ENCODE data around the gene COMMD3. TPM values are rescaled to one million over a fixed set of nuclear protein-coding genes. Genes with fewer than 3 reads are reported as not detected.
"Not testable (repeated sequence)": the region's sequence is repeated elsewhere in the genome, so short reads cannot be mapped to it uniquely, and the experiment has no call there.

COMMD3 gene
- total RNA-seq, 1 donor, result 53.9 TPM

- no peaks in the 10 kb centered on the region for H3K9me3 ChIP-seq (ENCODE audit: low read depth, low read length)
- peaks cover 73% of the 10 kb centered on the region for H3K27me3 ChIP-seq (ENCODE audit: insufficient read depth, low read length)
- TF ChIP-seq CTCF (IDR thresholded peaks at IDR 0.05; ENCODE audit: extremely low read depth, low read depth, low read length), result no peak
- H3K36me3 ChIP-seq (ENCODE audit: insufficient read depth, low read length), result no peaks in the 10 kb centered on the region
- no peak overlapping the region for H2AFZ ChIP-seq (ENCODE audit: low read length)
- peaks cover 4% of the 10 kb centered on the region for H3K4me1 ChIP-seq (ENCODE audit: insufficient read depth, low read length)
- H4K20me1 ChIP-seq (ENCODE audit: insufficient read depth, low read length), result no peaks in the 10 kb centered on the region
- H3K27ac ChIP-seq (ENCODE audit: low read depth, low read length), result no peak overlapping the region
- no peak overlapping the region for H3K4me2 ChIP-seq (ENCODE audit: insufficient read depth, low read length)
- H3K79me2 ChIP-seq (ENCODE audit: insufficient read depth, low read length), result no peaks in the 10 kb centered on the region
- no peak for DNase-seq (ENCODE audit: insufficient read length, low spot score, missing footprints)
- no peak overlapping the region for H3K4me3 ChIP-seq (ENCODE audit: insufficient read depth, low read length)
Measured at GRCh38 chr10:22346096-22346661, 30.0 kb downstream of the COMMD3 start.

- no peak overlapping the region for H3K4me3 ChIP-seq (ENCODE audit: insufficient read depth, low read length)
- no peaks in the 10 kb centered on the region for H3K4me1 ChIP-seq (ENCODE audit: insufficient read depth, low read length)
- H3K27ac ChIP-seq (ENCODE audit: low read depth, low read length), result no peak overlapping the region
- peaks cover 45% of the 10 kb centered on the region for H3K27me3 ChIP-seq (ENCODE audit: insufficient read depth, low read length)
- H3K79me2 ChIP-seq (ENCODE audit: insufficient read depth, low read length), result no peaks in the 10 kb centered on the region
- H4K20me1 ChIP-seq (ENCODE audit: insufficient read depth, low read length), result no peaks in the 10 kb centered on the region
- H3K4me2 ChIP-seq (ENCODE audit: insufficient read depth, low read length), result no peak overlapping the region
- H3K9me3 ChIP-seq (ENCODE audit: low read depth, low read length), result no peaks in the 10 kb centered on the region
- no peak for TF ChIP-seq CTCF (IDR thresholded peaks at IDR 0.05; ENCODE audit: extremely low read depth, low read depth, low read length)
- H3K36me3 ChIP-seq (ENCODE audit: insufficient read depth, low read length), result no peaks in the 10 kb centered on the region
- H2AFZ ChIP-seq (ENCODE audit: low read length), result no peak overlapping the region
- DNase-seq (ENCODE audit: insufficient read length, low spot score, missing footprints), result no peak
Measured at GRCh38 chr10:22349755-22350154, 33.6 kb downstream of the COMMD3 start.

- Histone ChIP-seq H3K27ac (ENCODE audit: low read depth, low read length) (no peak overlapping the region), H3K27me3 (ENCODE audit: insufficient read depth, low read length) (peaks cover 30% of the 10 kb centered on the region), H4K20me1 (ENCODE audit: insufficient read depth, low read length) (no peaks in the 10 kb centered on the region), H3K36me3 (ENCODE audit: insufficient read depth, low read length) (no peaks in the 10 kb centered on the region), H3K4me2 (ENCODE audit: insufficient read depth, low read length) (no peak overlapping the region), H3K9me3 (ENCODE audit: low read depth, low read length) (no peaks in the 10 kb centered on the region), H2AFZ (ENCODE audit: low read length) (no peak overlapping the region), H3K4me3 (ENCODE audit: insufficient read depth, low read length) (no peak overlapping the region), H3K79me2 (ENCODE audit: insufficient read depth, low read length) (no peaks in the 10 kb centered on the region), H3K4me1 (ENCODE audit: insufficient read depth, low read length) (no peaks in the 10 kb centered on the region)
- no peak for TF ChIP-seq CTCF (IDR thresholded peaks at IDR 0.05; ENCODE audit: extremely low read depth, low read depth, low read length)
- no peak for DNase-seq (ENCODE audit: insufficient read length, low spot score, missing footprints)
Measured at GRCh38 chr10:22351131-22351703, 35.0 kb downstream of the COMMD3 start.

- H3K79me2 ChIP-seq (ENCODE audit: insufficient read depth, low read length), result no peaks in the 10 kb centered on the region
- no peak overlapping the region for H2AFZ ChIP-seq (ENCODE audit: low read length)
- H4K20me1 ChIP-seq (ENCODE audit: insufficient read depth, low read length), result no peaks in the 10 kb centered on the region
- H3K27ac ChIP-seq (ENCODE audit: low read depth, low read length), result no peak overlapping the region
- no peaks in the 10 kb centered on the region for H3K4me1 ChIP-seq (ENCODE audit: insufficient read depth, low read length)
- DNase-seq (ENCODE audit: insufficient read length, low spot score, missing footprints), result no peak
- H3K4me2 ChIP-seq (ENCODE audit: insufficient read depth, low read length), result no peak overlapping the region
- no peaks in the 10 kb centered on the region for H3K9me3 ChIP-seq (ENCODE audit: low read depth, low read length)
- H3K4me3 ChIP-seq (ENCODE audit: insufficient read depth, low read length), result no peak overlapping the region
- H3K27me3 ChIP-seq (ENCODE audit: insufficient read depth, low read length), result peaks cover 8% of the 10 kb centered on the region
- no peak for TF ChIP-seq CTCF (IDR thresholded peaks at IDR 0.05; ENCODE audit: extremely low read depth, low read depth, low read length)
- H3K36me3 ChIP-seq (ENCODE audit: insufficient read depth, low read length), result no peaks in the 10 kb centered on the region
Measured at GRCh38 chr10:22356324-22356873, 40.2 kb downstream of the COMMD3 start.

GRCh38 chr10:22357770-22358169 lies 41.6 kb downstream of the COMMD3 start:
- not testable (repeated sequence) for H3K9me3 ChIP-seq (ENCODE audit: low read depth, low read length); H3K4me2 ChIP-seq (ENCODE audit: insufficient read depth, low read length); H3K27ac ChIP-seq (ENCODE audit: low read depth, low read length); H3K4me1 ChIP-seq (ENCODE audit: insufficient read depth, low read length); H3K36me3 ChIP-seq (ENCODE audit: insufficient read depth, low read length); H3K79me2 ChIP-seq (ENCODE audit: insufficient read depth, low read length); H4K20me1 ChIP-seq (ENCODE audit: insufficient read depth, low read length); H3K27me3 ChIP-seq (ENCODE audit: insufficient read depth, low read length); H3K4me3 ChIP-seq (ENCODE audit: insufficient read depth, low read length); DNase-seq (ENCODE audit: insufficient read length, low spot score, missing footprints); H2AFZ ChIP-seq (ENCODE audit: low read length)

All from osteoblast (primary cell).